ENCODE measurements around the gene SETBP1.
A peak's percentile ranks its signal among the peaks of the same experiment; 100 is the strongest.

SETBP1 gene

GRCh38 chr18:45049578-45050319 is 369.1 kb downstream of the SETBP1 start:
- H3K36me3 ChIP-seq (ENCODE audit: control insufficient read depth in 1 of 2, insufficient read depth in 2 of 2, low read length in 2 of 2), result no peaks in the 10 kb centered on the region
- H3K4me1 ChIP-seq (ENCODE audit: control insufficient read depth in 1 of 2, insufficient read depth in 2 of 2, low read length in 2 of 2), result no peaks in the 10 kb centered on the region
- H3K14ac ChIP-seq (ENCODE audit: low read length), result no peak overlapping the region
- no peaks in the 10 kb centered on the region for H3K27me3 ChIP-seq (ENCODE audit: insufficient read depth, low read length)
- H3K4me2 ChIP-seq (ENCODE audit: low read length), result no peak overlapping the region
- H3K4ac ChIP-seq (ENCODE audit: low read depth, low read length), result no peak overlapping the region
- H3K9me3 ChIP-seq (ENCODE audit: insufficient read depth, low read depth, low read length), result no peaks in the 10 kb centered on the region
- H3K4me3 ChIP-seq (ENCODE audit: low read depth, low read length), result no peak overlapping the region
- no peak overlapping the region for H2BK12ac ChIP-seq (ENCODE audit: low read length)
- no peak for DNase-seq
- no peak overlapping the region for H3K23ac ChIP-seq (ENCODE audit: low read length)
- no peak overlapping the region for H4K12ac ChIP-seq (ENCODE audit: low read depth, low read length)
- no peak overlapping the region for H3K9ac ChIP-seq (ENCODE audit: low read length)
- H2AK5ac ChIP-seq (ENCODE audit: low read length), result no peak overlapping the region
- H2AFZ ChIP-seq (ENCODE audit: insufficient read depth, low read length, poor library complexity), result no peak overlapping the region
- no peaks in the 10 kb centered on the region for H3K79me2 ChIP-seq (ENCODE audit: control insufficient read depth, insufficient read depth, low read length, poor library complexity)
- no peaks in the 10 kb centered on the region for H3K79me1 ChIP-seq (ENCODE audit: low read length)
- H4K8ac ChIP-seq (ENCODE audit: low read depth, low read length), result no peak overlapping the region
- peak overlapping the region; percentile 18 for H2BK120ac ChIP-seq (ENCODE audit: insufficient read depth, low read length, poor library complexity)
- H3K27ac ChIP-seq (ENCODE audit: low read depth, low read length), result no peak overlapping the region
- no peak overlapping the region for H2BK5ac ChIP-seq (ENCODE audit: low read depth, low read length, poor library complexity)
- no peak overlapping the region for H4K91ac ChIP-seq (ENCODE audit: low read depth, low read length)
- no CpG with 5 or more reads among the region's 4 CpGs for WGBS (ENCODE audit: extremely low coverage, insufficient coverage, insufficient read length)
- H3K18ac ChIP-seq (ENCODE audit: low read length), result no peak overlapping the region

- no peak overlapping the region for H3K9ac ChIP-seq (ENCODE audit: low read length)
- H4K12ac ChIP-seq (ENCODE audit: low read depth, low read length), result no peak overlapping the region
- no peak overlapping the region for H4K91ac ChIP-seq (ENCODE audit: low read depth, low read length)
- H3K4ac ChIP-seq (ENCODE audit: low read depth, low read length), result no peak overlapping the region
- DNase-seq, result peak in 1 of 2 donors; percentile 49
- no peak overlapping the region for H3K23ac ChIP-seq (ENCODE audit: low read length)
- no peak overlapping the region for H3K4me2 ChIP-seq (ENCODE audit: low read length)
- no CpG with 5 or more reads among the region's 3 CpGs for WGBS (ENCODE audit: extremely low coverage, insufficient coverage, insufficient read length)
- no peak overlapping the region for H2BK5ac ChIP-seq (ENCODE audit: low read depth, low read length, poor library complexity)
- H3K4me3 ChIP-seq (ENCODE audit: low read depth, low read length), result no peak overlapping the region
- H2BK12ac ChIP-seq (ENCODE audit: low read length), result no peak overlapping the region
- no peaks in the 10 kb centered on the region for H3K4me1 ChIP-seq (ENCODE audit: control insufficient read depth in 1 of 2, insufficient read depth in 2 of 2, low read length in 2 of 2)
- H2AFZ ChIP-seq (ENCODE audit: insufficient read depth, low read length, poor library complexity), result no peak overlapping the region
- H3K18ac ChIP-seq (ENCODE audit: low read length), result no peak overlapping the region
- H4K8ac ChIP-seq (ENCODE audit: low read depth, low read length), result no peak overlapping the region
- H3K36me3 ChIP-seq (ENCODE audit: control insufficient read depth in 1 of 2, insufficient read depth in 2 of 2, low read length in 2 of 2), result no peaks in the 10 kb centered on the region
- no peaks in the 10 kb centered on the region for H3K79me2 ChIP-seq (ENCODE audit: control insufficient read depth, insufficient read depth, low read length, poor library complexity)
- no peak overlapping the region for H2AK5ac ChIP-seq (ENCODE audit: low read length)
- no peak overlapping the region for H2BK120ac ChIP-seq (ENCODE audit: insufficient read depth, low read length, poor library complexity)
- H3K79me1 ChIP-seq (ENCODE audit: low read length), result no peaks in the 10 kb centered on the region
- H3K27me3 ChIP-seq (ENCODE audit: insufficient read depth, low read length), result no peaks in the 10 kb centered on the region
- H3K9me3 ChIP-seq (ENCODE audit: insufficient read depth, low read depth, low read length), result no peaks in the 10 kb centered on the region
- no peak overlapping the region for H3K14ac ChIP-seq (ENCODE audit: low read length)
- no peak overlapping the region for H3K27ac ChIP-seq (ENCODE audit: low read depth, low read length)
These were observed 370.3 kb downstream of the SETBP1 start for GRCh38 chr18:45050712-45051601.

GRCh38 chr18:45054636-45055035 is 373.9 kb downstream of the SETBP1 start:
- Histone ChIP-seq H3K23ac (ENCODE audit: low read length) (no peak overlapping the region), H3K36me3 (ENCODE audit: control insufficient read depth in 1 of 2, insufficient read depth in 2 of 2, low read length in 2 of 2) (no peaks in the 10 kb centered on the region), H3K9ac (ENCODE audit: low read length) (no peak overlapping the region), H2AFZ (ENCODE audit: insufficient read depth, low read length, poor library complexity) (no peak overlapping the region), H2BK5ac (ENCODE audit: low read depth, low read length, poor library complexity) (no peak overlapping the region), H4K12ac (ENCODE audit: low read depth, low read length) (no peak overlapping the region), H3K4ac (ENCODE audit: low read depth, low read length) (no peak overlapping the region), H3K14ac (ENCODE audit: low read length) (no peak overlapping the region), H3K4me1 (ENCODE audit: control insufficient read depth in 1 of 2, insufficient read depth in 2 of 2, low read length in 2 of 2) (peaks cover 0 to 3% of the 10 kb centered on the region in 2 experiments), H3K79me1 (ENCODE audit: low read length) (no peaks in the 10 kb centered on the region), H3K4me3 (ENCODE audit: low read depth, low read length) (no peak overlapping the region), H2AK5ac (ENCODE audit: low read length) (no peak overlapping the region), H3K9me3 (ENCODE audit: insufficient read depth, low read depth, low read length) (no peaks in the 10 kb centered on the region), H4K91ac (ENCODE audit: low read depth, low read length) (no peak overlapping the region), H3K18ac (ENCODE audit: low read length) (no peak overlapping the region), H3K4me2 (ENCODE audit: low read length) (no peak overlapping the region), H3K79me2 (ENCODE audit: control insufficient read depth, insufficient read depth, low read length, poor library complexity) (no peaks in the 10 kb centered on the region), H2BK120ac (ENCODE audit: insufficient read depth, low read length, poor library complexity) (no peak overlapping the region), H3K27ac (ENCODE audit: low read depth, low read length) (no peak overlapping the region), H2BK12ac (ENCODE audit: low read length) (no peak overlapping the region), H4K8ac (ENCODE audit: low read depth, low read length) (no peak overlapping the region), H3K27me3 (ENCODE audit: insufficient read depth, low read length) (no peaks in the 10 kb centered on the region)
- peak; percentile 12 to 69 for DNase-seq
- no CpG with 5 or more reads among the region's 3 CpGs for WGBS (ENCODE audit: extremely low coverage, insufficient coverage, insufficient read length)

- Histone ChIP-seq H2BK12ac (ENCODE audit: low read length) (no peak overlapping the region), H2BK120ac (ENCODE audit: insufficient read depth, low read length, poor library complexity) (no peak overlapping the region), H4K91ac (ENCODE audit: low read depth, low read length) (no peak overlapping the region), H4K12ac (ENCODE audit: low read depth, low read length) (no peak overlapping the region), H3K9me3 (ENCODE audit: insufficient read depth, low read depth, low read length) (no peaks in the 10 kb centered on the region), H2AFZ (ENCODE audit: insufficient read depth, low read length, poor library complexity) (no peak overlapping the region), H3K18ac (ENCODE audit: low read length) (no peak overlapping the region), H3K79me2 (ENCODE audit: control insufficient read depth, insufficient read depth, low read length, poor library complexity) (no peaks in the 10 kb centered on the region), H3K14ac (ENCODE audit: low read length) (no peak overlapping the region), H3K36me3 (ENCODE audit: control insufficient read depth in 1 of 2, insufficient read depth in 2 of 2, low read length in 2 of 2) (no peaks in the 10 kb centered on the region), H3K23ac (ENCODE audit: low read length) (no peak overlapping the region), H4K8ac (ENCODE audit: low read depth, low read length) (no peak overlapping the region), H3K27ac (ENCODE audit: low read depth, low read length) (no peak overlapping the region), H3K4ac (ENCODE audit: low read depth, low read length) (no peak overlapping the region), H3K27me3 (ENCODE audit: insufficient read depth, low read length) (no peaks in the 10 kb centered on the region), H3K4me1 (ENCODE audit: control insufficient read depth in 1 of 2, insufficient read depth in 2 of 2, low read length in 2 of 2) (peaks cover 0 to 3% of the 10 kb centered on the region in 2 experiments), H2BK5ac (ENCODE audit: low read depth, low read length, poor library complexity) (no peak overlapping the region), H3K4me2 (ENCODE audit: low read length) (no peak overlapping the region), H3K4me3 (ENCODE audit: low read depth, low read length) (no peak overlapping the region), H2AK5ac (ENCODE audit: low read length) (no peak overlapping the region), H3K79me1 (ENCODE audit: low read length) (no peaks in the 10 kb centered on the region), H3K9ac (ENCODE audit: low read length) (no peak overlapping the region)
- WGBS (ENCODE audit: extremely low coverage, insufficient coverage, insufficient read length), result no CpG with 5 or more reads among the region's 1 CpG
- DNase-seq, result no peak
These were observed 375.1 kb downstream of the SETBP1 start for GRCh38 chr18:45055811-45056210.
